K562 (cell line): ENCODE results near the gene FAM228A. TPM values are rescaled to one million over a fixed set of nuclear protein-coding genes. Genes with fewer than 3 reads are reported as not detected.

Experiments used
- ATAC-seq: fragments of 200-7000 bp; cut with Tn5 transposase; 3 replicates; pipeline ENCODE4 v1.9.1; 2020; ENCODE audit warnings: moderate library complexity
- BruUV-seq: library from RNA; stranded (reverse); fragments of 400-500 nt; replicated peaks from 2 replicates; lab custom pipeline; 2021; lab: Mats Ljungman, UMichigan
- CTCF ChIA-PET: fragments of 300-600 bp; formaldehyde crosslinking; extraction: SDS; loops from one replicate; lab custom pipeline; 2021; ENCODE audit warnings: low intra/inter-chr PET ratio; lab: Yijun Ruan, JAX
- POLR2A ChIA-PET: fragments of 300-600, 350-650 bp; sonication (Branson Sonifier 250); formaldehyde crosslinking; extraction: SDS; loops from one replicate; lab custom pipeline; 2021; ENCODE audit warnings: antibody characterized with exemption, inconsistent platforms; lab: Yijun Ruan, JAX
- DNase-seq, 4 experiments: peaks; one replicate each; pipeline versions ENCODE4 v3.0.0 to v3.0.0-alpha.2; 2011 to 2018; ENCODE audit warnings: low spot score in 3 of 4, mixed read lengths in 3 of 4; ENCODE audit errors: extremely low read depth in 1 of 4
- FAIRE-seq: peaks from 2 replicates; lab custom pipeline; 2011; peaks lifted over from hg19 to GRCh38; lab: Jason Lieb, UNC
- H2AFZ ChIP-seq: 2 replicates; pipeline ENCODE4 v1.6.0; 2011; ENCODE audit warnings: low read depth, low read length, control low read depth, inconsistent platforms
- H3K27ac ChIP-seq: fragments of 200-600 bp; 3 replicates; pipeline ENCODE4 v1.8.0; 2011; ENCODE audit warnings: low read depth, mild to moderate bottlenecking, control low read depth, inconsistent platforms, low read length, moderate library complexity, mixed read lengths; ENCODE audit errors: extremely low read depth
- H3K27me3 ChIP-seq, 2 experiments: fragments of 300-600 bp in 1 of 2; 2 replicates in 1 of 2; 3 replicates in 1 of 2; pipeline versions ENCODE4 v1.6.0 to v1.8.0; 2011; ENCODE audit warnings: inconsistent platforms in 2 of 2, low read length in 2 of 2, mild to moderate bottlenecking in 1 of 2, mixed read lengths in 1 of 2, moderate library complexity in 1 of 2; ENCODE audit not compliant: control insufficient read depth in 2 of 2, insufficient read depth in 2 of 2
- H3K36me3 ChIP-seq: fragments of 300-600 bp; 3 replicates; pipeline ENCODE4 v1.8.0; 2011; ENCODE audit warnings: mild to moderate bottlenecking, low read length, inconsistent platforms; ENCODE audit not compliant: control insufficient read depth, insufficient read depth
- H3K4me1 ChIP-seq, 2 experiments: fragments of 200-600 bp in 1 of 2; replicated peaks in 1 of 2; 2 replicates in 1 of 2; 3 replicates in 1 of 2; pipeline versions ENCODE4 v1.5.1 to v1.8.0; 2011; ENCODE audit warnings: inconsistent platforms in 2 of 2, low read length in 2 of 2, mild to moderate bottlenecking in 1 of 2, mixed read lengths in 1 of 2, moderate library complexity in 1 of 2; ENCODE audit not compliant: control insufficient read depth in 2 of 2, insufficient read depth in 2 of 2
- H3K4me2 ChIP-seq: 2 replicates; pipeline ENCODE4 v1.6.1; 2011; ENCODE audit warnings: low read length, control low read depth, inconsistent platforms, mixed read lengths; ENCODE audit not compliant: insufficient read depth
- H3K4me3 ChIP-seq: fragments of 200-600 bp; sonication (generic), shearing (Covaris generic); 2 replicates; pipeline ENCODE4 v1.5.1; 2016; ENCODE audit warnings: control low read depth, inconsistent platforms
- H3K79me2 ChIP-seq: fragments of 200-600 bp; 3 replicates; pipeline ENCODE4 v1.8.0; 2011; ENCODE audit warnings: low read length, inconsistent platforms; ENCODE audit not compliant: control insufficient read depth, insufficient read depth
- H3K9ac ChIP-seq, 2 experiments: 2 replicates each; pipeline versions ENCODE4 v1.6.0 to v1.6.1; 2011; ENCODE audit warnings: low read depth in 2 of 2, low read length in 2 of 2, control low read depth in 1 of 2, inconsistent platforms in 1 of 2, mild to moderate bottlenecking in 1 of 2, mixed read lengths in 1 of 2; ENCODE audit not compliant: insufficient read depth in 1 of 2
- H3K9me1 ChIP-seq: one replicate; pipeline ENCODE4 v1.6.0; 2011; ENCODE audit warnings: inconsistent platforms, mild to moderate bottlenecking, low read length, moderate library complexity; ENCODE audit not compliant: control insufficient read depth, insufficient read depth
- H3K9me3 ChIP-seq: replicated peaks from 2 replicates; pipeline ENCODE4 v1.5.1; 2011; ENCODE audit warnings: low read depth, low read length, inconsistent platforms; ENCODE audit not compliant: control insufficient read depth, insufficient read depth
- H4K20me1 ChIP-seq: replicated peaks from 2 replicates; pipeline ENCODE4 v1.6.1; 2011; ENCODE audit warnings: low read length, inconsistent platforms, mixed read lengths; ENCODE audit not compliant: control insufficient read depth, insufficient read depth
- MCM3 ChIP-seq: fragments of 450-650 bp; IDR thresholded peaks from 2 replicates; pipeline ENCODE4 v1.6.1; 2016
- MIER1 ChIP-seq: fragments of 450-650 bp; IDR thresholded peaks from 2 replicates; pipeline ENCODE4 v1.6.1; 2016; ENCODE audit warnings: antibody characterized with exemption, mild to moderate bottlenecking, low read depth
- MTF1 ChIP-seq: fragments of 250-450 bp; sonication (Bioruptor Pico); IDR thresholded peaks from 2 replicates; pipeline ENCODE4 v1.9.0; 2021; ENCODE audit warnings: moderate library complexity, mild to moderate bottlenecking, inconsistent platforms, borderline replicate concordance
- MYNN ChIP-seq, 2 experiments: sonication (generic); formaldehyde crosslinking in 1 of 2; IDR thresholded peaks; 2 replicates each; pipeline versions ENCODE4 v1.5.0 to v1.6.1; 2016 to 2020; ENCODE audit warnings: antibody characterized with exemption in 1 of 2, missing genetic modification reagents in 1 of 2
- NCOA1 ChIP-seq: fragments of 450-650 bp; IDR thresholded peaks from 2 replicates; pipeline ENCODE4 v1.6.1; 2016; ENCODE audit warnings: low read depth
- SOX6 ChIP-seq: fragments of 450-650 bp; IDR thresholded peaks from 2 replicates; pipeline ENCODE4 v1.6.1; 2014; ENCODE audit warnings: mild to moderate bottlenecking
- ZC3H11A ChIP-seq: IDR thresholded peaks from 2 replicates; pipeline ENCODE4 v1.6.1; 2012; ENCODE audit warnings: low read depth, low read length, improper control_type of control experiment
- ZNF407 ChIP-seq: fragments of 450-650 bp; IDR thresholded peaks from 2 replicates; pipeline ENCODE4 v1.6.1; 2016; ENCODE audit warnings: low read depth
- WGBS: fragments of 100-300 bp; shearing (Covaris generic); methylation state at CpG from one replicate; pipeline ENCODE4 v1.1.6; 2016; ENCODE audit warnings: low coverage, mixed read lengths; ENCODE audit not compliant: insufficient coverage; ENCODE audit errors: missing lambda C conversion rate; 5-methylcytosine and 5-hydroxymethylcytosine counted together
- in situ Hi-C: fragments of 300-500 bp; cut with MboI; formaldehyde crosslinking; loops from 4 replicates; pipeline ENCODE4 v1.15.0; 2018; ENCODE audit warnings: inconsistent platforms, mixed read lengths
- intact Hi-C: fragments of 100-400 bp; cut with micrococcal nuclease; formaldehyde crosslinking; loops from 2 replicates; pipeline ENCODE4 v1.14.2; 2022
- polyA plus RNA-seq, 8 experiments: library from polyadenylated mRNA; depleted of rRNA in 4 of 8; stranded (reverse) in 5 of 8; unstranded in 3 of 8; fragments of >200 nt; fragmentation: Nextera tagmentation in 2 of 8; fragmentation: Illumina TruSeq in 1 of 8; extraction: Ambion mirVana in 2 of 8; extraction: Trizol in 1 of 8; gene quantifications; 2 replicates each; pipeline versions ENCODE4 v1.2.1 to v1.2.3, GENCODE V29; 2011 to 2014; ENCODE audit warnings: inconsistent platforms in 1 of 8, missing spikeins in 1 of 8
- total RNA-seq, 7 experiments: library from RNA; depleted of rRNA in 6 of 7; stranded (reverse); fragments of >200 nt in 6 of 7; fragmentation: Illumina TruSeq in 2 of 7; extraction: Trizol in 2 of 7; gene quantifications; 2 replicates each; pipeline versions ENCODE4 v1.2.1 to v1.2.3, GENCODE V29; 2011 to 2021; ENCODE audit warnings: low replicate concordance in 1 of 7
- TF ChIP-seq, protein P1 (sequence below), 2 experiments: fragments of 450-650 bp in 1 of 2; sonication (generic) in 1 of 2; formaldehyde crosslinking; conservative IDR thresholded peaks; 2 replicates each; pipeline versions ENCODE4 v1.4.0 to v1.8.1; 2020 to 2022; ENCODE audit warnings: mild to moderate bottlenecking in 1 of 2, missing genetic modification reagents in 1 of 2
- TF ChIP-seq, protein P2 (sequence below): fragments of 250-450 bp; sonication (Bioruptor Pico); IDR thresholded peaks from 2 replicates; pipeline ENCODE4 v1.4.0; 2020; ENCODE audit warnings: mild to moderate bottlenecking, moderate library complexity

Gene FAM228A
- total and polyA plus RNA-seq, 9 of the 15 experiments (the other 6 are each of a cell fraction or from before 2014, with no cell fraction given), result not detected

GRCh38 chr2:24222946-24223345, 48.1 kb downstream of the FAM228A start:
- Histone ChIP-seq H3K4me2 (no peak overlapping the region), H3K79me2 (no peaks in the 10 kb centered on the region), H2AFZ (no peak overlapping the region), H4K20me1 (no peaks in the 10 kb centered on the region), H3K36me3 (no peaks in the 10 kb centered on the region), H3K4me1 (no peaks in the 10 kb centered on the region), H3K4me3 (no peak overlapping the region), H3K9ac (no peak overlapping the region), H3K9me3 (no peaks in the 10 kb centered on the region), H3K9me1 (no peaks in the 10 kb centered on the region), H3K27me3 (no peaks in the 10 kb centered on the region), H3K27ac (no peak overlapping the region)
- DNase-seq, result no peak
- intact Hi-C loops (no loop called here), in situ Hi-C loops (no loop called here)
- ChIA-PET POLR2A (interaction anchor here (1.4 kb wide), 1 partner anchor 12 kb away, joined by 3 read pairs; no protein-coding TSS in a partner anchor), CTCF (no interaction called here)
- no peak for FAIRE-seq
- WGBS, result 33% methylated on average over 6 of the region's 6 CpGs
- no TSS peak for BruUV-seq
- ATAC-seq, result peak; percentile 62; the same call in 2 of the 3 replicates
- TF ChIP-seq MYNN (IDR thresholded peaks at IDR 0.05) (no peak), MYNN (CRISPR knock-in tag; IDR thresholded peaks at IDR 0.05) (no peak), MTF1 (no peak), ZNF407 (no peak), NCOA1 (no peak), MIER1 (no peak), MCM3 (no peak), ZC3H11A (no peak), SOX6 (no peak)
- TF ChIP-seq, protein P1, sequence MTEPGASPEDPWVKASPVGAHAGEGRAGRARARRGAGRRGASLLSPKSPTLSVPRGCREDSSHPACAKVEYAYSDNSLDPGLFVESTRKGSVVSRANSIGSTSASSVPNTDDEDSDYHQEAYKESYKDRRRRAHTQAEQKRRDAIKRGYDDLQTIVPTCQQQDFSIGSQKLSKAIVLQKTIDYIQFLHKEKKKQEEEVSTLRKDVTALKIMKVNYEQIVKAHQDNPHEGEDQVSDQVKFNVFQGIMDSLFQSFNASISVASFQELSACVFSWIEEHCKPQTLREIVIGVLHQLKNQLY (CRISPR knock-in tag; conservative IDR thresholded peaks at IDR 0.05), result no peak
- TF ChIP-seq, protein P2, sequence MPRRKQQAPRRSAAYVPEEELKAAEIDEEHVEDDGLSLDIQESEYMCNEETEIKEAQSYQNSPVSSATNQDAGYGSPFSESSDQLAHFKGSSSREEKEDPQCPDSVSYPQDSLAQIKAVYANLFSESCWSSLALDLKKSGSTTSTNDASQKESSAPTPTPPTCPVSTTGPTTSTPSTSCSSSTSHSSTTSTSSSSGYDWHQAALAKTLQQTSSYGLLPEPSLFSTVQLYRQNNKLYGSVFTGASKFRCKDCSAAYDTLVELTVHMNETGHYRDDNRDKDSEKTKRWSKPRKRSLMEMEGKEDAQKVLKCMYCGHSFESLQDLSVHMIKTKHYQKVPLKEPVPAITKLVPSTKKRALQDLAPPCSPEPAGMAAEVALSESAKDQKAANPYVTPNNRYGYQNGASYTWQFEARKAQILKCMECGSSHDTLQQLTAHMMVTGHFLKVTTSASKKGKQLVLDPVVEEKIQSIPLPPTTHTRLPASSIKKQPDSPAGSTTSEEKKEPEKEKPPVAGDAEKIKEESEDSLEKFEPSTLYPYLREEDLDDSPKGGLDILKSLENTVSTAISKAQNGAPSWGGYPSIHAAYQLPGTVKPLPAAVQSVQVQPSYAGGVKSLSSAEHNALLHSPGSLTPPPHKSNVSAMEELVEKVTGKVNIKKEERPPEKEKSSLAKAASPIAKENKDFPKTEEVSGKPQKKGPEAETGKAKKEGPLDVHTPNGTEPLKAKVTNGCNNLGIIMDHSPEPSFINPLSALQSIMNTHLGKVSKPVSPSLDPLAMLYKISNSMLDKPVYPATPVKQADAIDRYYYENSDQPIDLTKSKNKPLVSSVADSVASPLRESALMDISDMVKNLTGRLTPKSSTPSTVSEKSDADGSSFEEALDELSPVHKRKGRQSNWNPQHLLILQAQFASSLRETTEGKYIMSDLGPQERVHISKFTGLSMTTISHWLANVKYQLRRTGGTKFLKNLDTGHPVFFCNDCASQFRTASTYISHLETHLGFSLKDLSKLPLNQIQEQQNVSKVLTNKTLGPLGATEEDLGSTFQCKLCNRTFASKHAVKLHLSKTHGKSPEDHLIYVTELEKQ (CRISPR knock-in tag), result no peak
